Measurements from ENCODE around the gene DAAM2. TPM values are rescaled to one million over a fixed set of nuclear protein-coding genes. Genes with fewer than 3 reads are reported as not detected.

Gene DAAM2
- total and polyA plus RNA-seq, 8 donors = 9.3 to 78.8 (median 19.3) TPM

- Histone ChIP-seq H3K9me3 (no peaks in the 10 kb centered on the region), H3K27me3 (no peaks in the 10 kb centered on the region), H3K4me3 (no peak overlapping the region), H3K4me1 (peaks cover 12 to 73% (median 39%) of the 10 kb centered on the region in 4 donors), H3K36me3 (no peaks in the 10 kb centered on the region), H3K27ac (peak overlapping the region in 2 of 5 donors; percentile 15 to 50)
- intact Hi-C loops (cut with DNase I; ENCODE audit: low total_unique reads) = no loop called here
- WGBS, 5 donors = 39 to 56% (median 49%) methylated on average over 5 of the region's 5 CpGs
- peak in 1 of 2 donors; percentile 23 for DNase-seq
- TF ChIP-seq POLR2AphosphoS5 (IDR thresholded peaks at IDR 0.05) = peak in 1 of 3 donors; percentile 62
- TF ChIP-seq CTCF (IDR thresholded peaks at IDR 0.05) = no peak
- no peak for TF ChIP-seq EP300 (IDR thresholded peaks at IDR 0.05)
- no peak for TF ChIP-seq POLR2A (IDR thresholded peaks at IDR 0.05)
These were observed 16.8 kb downstream of the DAAM2 start for GRCh38 chr6:39808964-39809363.

- intact Hi-C loops (cut with DNase I; ENCODE audit: low total_unique reads) = no loop called here
- Histone ChIP-seq H3K9me3 (no peaks in the 10 kb centered on the region), H3K27ac (peak overlapping the region in 4 of 5 donors; percentile 52 to 83 (median 68)), H3K36me3 (peaks cover 0 to 4% (median 0%) of the 10 kb centered on the region in 4 donors), H3K4me3 (no peak overlapping the region), H3K4me1 (peaks cover 12 to 63% (median 45%) of the 10 kb centered on the region in 4 donors), H3K27me3 (no peaks in the 10 kb centered on the region)
- TF ChIP-seq POLR2AphosphoS5 (IDR thresholded peaks at IDR 0.05) (no peak), CTCF (IDR thresholded peaks at IDR 0.05) (no peak), POLR2A (IDR thresholded peaks at IDR 0.05) (no peak), EP300 (IDR thresholded peaks at IDR 0.05) (no peak)
- 55 to 83% (median 74%) methylated on average over 3 of the region's 3 CpGs for WGBS, 5 donors
- no peak for DNase-seq
These were observed 19.7 kb downstream of the DAAM2 start for GRCh38 chr6:39811835-39812345.

GRCh38 chr6:39812496-39812852, 20.3 kb downstream of the DAAM2 start:
- no peak for DNase-seq
- WGBS, 5 donors = 32 to 65% (median 48%) methylated on average over 2 of the region's 2 CpGs
- Histone ChIP-seq H3K4me1 (peaks cover 12 to 66% (median 50%) of the 10 kb centered on the region in 4 donors), H3K36me3 (peaks cover 0 to 4% (median 0%) of the 10 kb centered on the region in 4 donors), H3K4me3 (no peak overlapping the region), H3K9me3 (no peaks in the 10 kb centered on the region), H3K27ac (peak overlapping the region in 4 of 5 donors; percentile 52 to 83 (median 68)), H3K27me3 (no peaks in the 10 kb centered on the region)
- no peak for TF ChIP-seq CTCF (IDR thresholded peaks at IDR 0.05)
- TF ChIP-seq POLR2AphosphoS5 (IDR thresholded peaks at IDR 0.05) = no peak
- TF ChIP-seq EP300 (IDR thresholded peaks at IDR 0.05) = no peak
- TF ChIP-seq POLR2A (IDR thresholded peaks at IDR 0.05) = no peak
- intact Hi-C loops (cut with DNase I; ENCODE audit: low total_unique reads) = no loop called here

GRCh38 chr6:39812853-39813533, 20.8 kb downstream of the DAAM2 start:
- intact Hi-C loops (cut with DNase I; ENCODE audit: low total_unique reads) = no loop called here
- TF ChIP-seq CTCF (IDR thresholded peaks at IDR 0.05) (peak in 1 of 7 experiments; percentile 13), EP300 (IDR thresholded peaks at IDR 0.05) (no peak), POLR2AphosphoS5 (IDR thresholded peaks at IDR 0.05) (peak; percentile 3 to 49 (median 44))
- 12 to 28% (median 19%) methylated on average over 9 of the region's 9 CpGs for WGBS, 5 donors
- H3K27ac ChIP-seq = peak overlapping the region in 4 of 5 donors; percentile 52 to 83 (median 68)
- peaks cover 0 to 4% (median 0%) of the 10 kb centered on the region in 4 donors for H3K36me3 ChIP-seq
- H3K4me3 ChIP-seq = no peak overlapping the region
- DNase-seq = peak in 1 of 2 donors; percentile 75
- H3K27me3 ChIP-seq = no peaks in the 10 kb centered on the region
- no peaks in the 10 kb centered on the region for H3K9me3 ChIP-seq
- peaks cover 12 to 68% (median 51%) of the 10 kb centered on the region in 4 donors for H3K4me1 ChIP-seq

Measured in stomach (tissue), 9 donors.